Left renal cortex interstitium (tissue), 4 donors: ENCODE data around the gene TMC8. TPM values are rescaled to one million over a fixed set of nuclear protein-coding genes. Genes with fewer than 3 reads are reported as not detected.
"Not testable (repeated sequence)": the region's sequence is repeated elsewhere in the genome, so short reads cannot be mapped to it uniquely, and the experiment has no call there.

Source experiments
- DNase-seq, 4 donors: peaks; one replicate each; pipeline ENCODE4 v3.0.0-alpha.2; 2013; ENCODE audit warnings: low read depth in 4 of 4, low spot score in 2 of 4, missing footprints in 1 of 4
- polyA plus RNA-seq, 4 donors: library from polyadenylated mRNA; unstranded; fragments of 120-200 nt; gene quantifications; one replicate each; pipeline ENCODE4 v1.2.1, GENCODE V29; 2013; ENCODE audit not compliant: insufficient read length in 4 of 4

Gene TMC8, protein sequence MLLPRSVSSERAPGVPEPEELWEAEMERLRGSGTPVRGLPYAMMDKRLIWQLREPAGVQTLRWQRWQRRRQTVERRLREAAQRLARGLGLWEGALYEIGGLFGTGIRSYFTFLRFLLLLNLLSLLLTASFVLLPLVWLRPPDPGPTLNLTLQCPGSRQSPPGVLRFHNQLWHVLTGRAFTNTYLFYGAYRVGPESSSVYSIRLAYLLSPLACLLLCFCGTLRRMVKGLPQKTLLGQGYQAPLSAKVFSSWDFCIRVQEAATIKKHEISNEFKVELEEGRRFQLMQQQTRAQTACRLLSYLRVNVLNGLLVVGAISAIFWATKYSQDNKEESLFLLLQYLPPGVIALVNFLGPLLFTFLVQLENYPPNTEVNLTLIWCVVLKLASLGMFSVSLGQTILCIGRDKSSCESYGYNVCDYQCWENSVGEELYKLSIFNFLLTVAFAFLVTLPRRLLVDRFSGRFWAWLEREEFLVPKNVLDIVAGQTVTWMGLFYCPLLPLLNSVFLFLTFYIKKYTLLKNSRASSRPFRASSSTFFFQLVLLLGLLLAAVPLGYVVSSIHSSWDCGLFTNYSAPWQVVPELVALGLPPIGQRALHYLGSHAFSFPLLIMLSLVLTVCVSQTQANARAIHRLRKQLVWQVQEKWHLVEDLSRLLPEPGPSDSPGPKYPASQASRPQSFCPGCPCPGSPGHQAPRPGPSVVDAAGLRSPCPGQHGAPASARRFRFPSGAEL
- polyA plus RNA-seq = 1 to 10 TPM; 1.3 to 3.1 (median 2.4) TPM

DNA sequence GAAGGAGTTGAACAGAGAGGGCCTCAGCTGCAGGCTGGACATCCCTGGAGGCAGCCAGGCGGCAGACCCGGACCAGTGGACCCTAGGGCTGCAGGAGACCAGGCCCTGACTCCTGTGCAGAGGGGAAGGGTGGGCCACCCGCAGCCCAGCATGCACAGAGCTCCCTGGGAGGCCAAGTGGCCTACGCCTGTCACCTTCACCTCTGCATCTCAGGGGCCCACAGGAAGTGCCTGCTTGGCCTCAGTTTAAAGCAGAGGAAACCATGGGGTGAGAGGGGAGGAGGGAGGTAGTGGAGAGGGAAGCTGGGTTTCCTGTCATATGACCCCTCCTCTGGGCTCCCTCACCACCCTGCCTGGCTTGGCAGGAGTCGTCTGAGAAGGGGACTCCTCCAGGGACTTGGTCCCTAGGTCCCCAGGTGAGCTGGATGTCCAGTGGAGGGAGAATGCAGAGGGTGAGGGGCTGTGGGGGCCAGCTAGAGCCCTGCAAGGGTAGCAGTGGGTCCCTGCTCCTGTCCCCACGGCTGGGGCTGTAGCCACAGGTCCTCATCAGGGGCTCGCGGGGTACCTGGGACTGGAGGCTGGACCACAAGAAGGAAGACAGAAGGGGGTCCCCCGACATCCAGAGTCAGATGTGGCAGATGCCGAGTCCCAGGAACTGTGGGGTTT is at the start of gene TMC8:
TMC8 (plus strand) TSS at position 335 of the 665 bp plus-strand sequence. CDS start 818 bp downstream, outside the sequence.
- DNase-seq = no peak

DNA sequence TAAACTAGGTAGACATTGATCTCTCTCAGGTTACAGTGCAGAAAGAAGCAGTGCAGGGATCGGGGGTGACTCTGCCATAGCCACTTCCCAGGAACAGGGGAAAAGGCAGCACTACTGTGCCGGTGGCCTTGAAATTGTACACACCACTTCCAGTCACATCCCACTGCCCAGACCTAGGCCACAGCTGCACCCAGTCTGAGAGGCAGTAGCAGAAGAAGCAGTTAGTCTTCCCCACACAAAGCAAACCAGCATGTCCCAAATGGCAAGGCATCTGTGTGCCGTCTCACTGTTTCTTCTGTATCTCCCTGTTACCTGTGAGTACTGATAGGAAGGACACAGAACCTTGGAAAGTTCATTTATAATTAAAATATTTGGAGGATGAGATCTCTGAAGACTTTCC is 49.0 kb upstream of the TMC8 start:
- DNase-seq = no peak

DNA sequence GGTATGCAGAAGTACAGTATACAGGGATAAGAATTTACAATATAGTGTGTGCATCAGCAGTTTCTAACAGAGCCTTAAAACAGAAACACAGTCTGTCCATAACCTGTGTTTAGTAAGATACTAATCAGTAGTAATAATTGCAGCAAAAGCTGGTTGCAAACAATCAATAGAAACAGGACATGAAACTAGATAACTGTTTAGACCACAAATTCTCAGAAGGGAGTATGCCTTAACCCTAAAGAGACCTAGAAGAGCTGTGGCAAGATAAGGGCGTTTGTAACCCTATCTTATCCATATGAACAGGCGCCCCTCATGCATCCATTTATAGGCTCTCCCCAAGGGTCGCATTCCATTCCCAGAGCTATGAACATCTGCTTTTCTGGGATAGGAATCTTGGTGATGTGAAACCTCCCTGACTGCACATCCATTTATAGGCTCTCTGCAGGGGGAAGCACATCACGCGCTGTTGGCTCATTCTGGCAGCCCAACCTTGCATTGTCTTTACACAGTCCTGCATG is 48.2 kb upstream of the TMC8 start:
- DNase-seq = not testable (repeated sequence)

DNA sequence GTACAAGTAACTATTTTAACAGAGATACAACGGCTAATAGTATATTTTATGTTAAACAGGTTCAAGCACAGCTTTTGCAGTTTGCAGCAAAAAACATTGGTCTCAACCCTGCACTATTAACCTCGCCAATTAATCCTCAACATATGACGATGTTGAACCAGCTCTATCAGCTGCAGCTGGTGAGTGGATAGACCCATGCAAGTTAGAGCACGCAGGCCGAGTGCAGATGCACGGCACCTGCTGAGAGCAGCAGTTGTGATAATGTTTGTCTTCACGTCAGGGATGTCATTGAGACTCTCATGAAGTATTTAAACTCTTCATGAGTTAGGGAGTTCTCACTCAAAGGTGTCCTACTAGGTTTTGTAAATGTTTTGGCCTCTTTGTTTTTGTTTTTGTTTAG is 47.6 kb upstream of the TMC8 start:
- no peak for DNase-seq

DNA sequence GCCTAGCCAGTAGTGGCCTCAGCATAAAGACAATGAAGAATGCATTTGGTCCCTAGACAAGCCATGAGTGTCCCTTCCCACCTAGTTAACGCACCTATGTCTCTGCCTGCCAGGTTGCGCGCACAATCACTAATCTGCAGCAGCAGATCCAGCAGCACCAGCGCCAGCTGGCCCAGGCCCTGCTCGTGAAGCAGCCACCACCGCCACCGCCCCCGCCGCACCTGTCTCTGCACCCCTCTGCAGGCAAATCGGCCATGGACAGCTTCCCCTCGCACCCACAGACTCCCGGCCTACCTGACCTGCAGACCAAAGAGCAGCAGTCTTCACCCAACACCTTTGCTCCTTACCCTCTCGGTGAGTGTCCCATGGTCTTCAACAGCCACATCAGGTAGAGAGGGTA is 43.8 kb upstream of the TMC8 start:
- no peak for DNase-seq

DNA sequence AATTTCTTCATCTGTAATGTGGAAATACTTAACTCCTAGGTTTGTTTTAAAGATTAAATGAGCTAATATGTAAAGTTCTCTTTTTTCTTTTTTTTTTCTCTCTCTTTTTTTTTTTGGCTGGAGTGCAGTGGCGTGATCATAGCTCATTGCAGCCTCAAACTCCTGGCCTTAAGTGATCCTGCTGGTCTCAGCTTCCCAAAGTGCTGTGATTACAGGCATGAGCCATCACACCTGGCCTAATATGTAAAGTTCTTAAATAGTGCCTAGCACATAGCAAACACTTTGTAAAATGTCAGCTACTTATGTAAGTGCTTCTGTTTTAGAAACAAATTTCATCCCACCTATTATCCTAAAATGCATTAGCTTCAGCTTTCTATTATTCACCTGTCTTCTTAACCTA is 42.0 kb upstream of the TMC8 start:
- DNase-seq = no peak

DNA sequence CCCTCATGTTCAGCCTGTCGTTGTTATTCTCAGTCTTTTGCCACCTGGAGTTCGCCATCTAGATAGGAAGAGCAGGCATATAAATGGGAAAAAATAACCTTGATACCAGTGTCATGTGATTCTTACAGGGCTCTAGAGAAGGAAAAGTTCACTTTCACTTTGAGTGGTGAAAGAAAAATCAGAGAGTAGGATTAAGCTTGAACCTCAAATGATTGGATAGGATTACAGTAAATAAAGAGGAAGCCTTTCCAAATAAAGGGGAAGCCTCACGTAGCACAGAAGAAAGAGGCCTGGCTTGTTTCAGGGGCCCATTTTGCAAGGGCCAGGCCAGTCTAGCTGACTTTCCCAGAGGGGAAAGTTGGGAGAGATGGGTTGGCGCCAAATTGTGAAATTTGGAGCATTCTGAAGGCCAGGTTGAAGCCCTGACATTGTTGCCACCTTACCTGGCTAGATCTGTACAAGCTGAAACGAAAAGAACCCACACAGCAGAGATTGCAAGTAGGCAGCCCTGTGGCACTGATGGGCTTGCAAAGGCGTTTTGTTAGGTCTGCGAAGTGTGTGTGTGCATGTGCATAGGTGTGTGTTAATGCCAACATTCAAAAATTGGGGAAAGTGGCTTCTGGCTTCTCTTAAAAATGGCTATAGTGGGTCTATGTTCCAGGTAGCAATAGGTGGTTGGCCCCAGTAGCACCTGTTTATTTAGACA is 40.8 kb upstream of the TMC8 start:
- DNase-seq = no peak

DNA sequence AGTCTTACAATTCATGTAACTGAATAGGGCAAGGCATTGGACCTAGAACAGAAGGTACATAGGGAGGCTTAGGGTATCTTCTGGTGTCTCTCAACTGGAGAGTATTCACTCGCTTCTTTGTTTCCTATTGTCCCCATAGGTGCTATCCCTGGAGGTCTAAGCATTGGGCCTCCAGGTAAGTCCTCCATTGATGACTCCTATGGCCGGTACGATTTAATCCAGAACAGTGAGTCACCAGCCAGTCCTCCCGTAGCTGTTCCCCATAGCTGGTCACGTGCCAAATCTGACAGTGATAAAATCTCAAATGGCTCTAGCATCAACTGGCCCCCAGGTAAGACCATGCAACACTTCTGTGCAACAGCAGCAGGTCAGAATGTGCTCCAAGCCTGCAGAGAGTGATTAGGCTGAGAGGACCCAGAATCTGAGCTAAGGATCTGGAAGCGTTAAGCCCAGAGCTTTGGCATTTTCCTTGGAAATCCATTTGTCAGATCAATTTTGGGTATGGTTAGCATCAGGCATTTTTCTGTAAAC is 37.7 kb upstream of the TMC8 start:
- DNase-seq = no peak

DNA sequence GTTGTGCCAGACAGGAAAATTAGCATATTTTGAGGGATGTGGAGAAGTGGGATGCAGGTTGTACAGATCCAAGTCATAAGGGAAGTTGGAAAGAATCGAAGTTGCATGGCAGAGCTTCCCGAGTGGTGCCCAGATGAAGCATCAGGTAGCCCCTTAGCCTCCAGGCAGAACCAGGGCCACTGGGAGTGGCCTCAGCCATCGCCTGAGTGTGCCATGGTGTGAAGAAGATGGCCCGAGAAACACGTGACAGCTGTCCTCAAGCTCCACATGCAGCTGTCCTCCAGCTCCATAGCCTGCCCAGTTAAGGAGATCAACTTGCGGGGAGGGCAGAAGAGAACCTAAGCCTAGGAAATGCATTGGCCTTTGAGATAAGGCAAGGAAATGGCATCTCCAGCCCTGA is 35.5 kb upstream of the TMC8 start:
- no peak for DNase-seq

DNA sequence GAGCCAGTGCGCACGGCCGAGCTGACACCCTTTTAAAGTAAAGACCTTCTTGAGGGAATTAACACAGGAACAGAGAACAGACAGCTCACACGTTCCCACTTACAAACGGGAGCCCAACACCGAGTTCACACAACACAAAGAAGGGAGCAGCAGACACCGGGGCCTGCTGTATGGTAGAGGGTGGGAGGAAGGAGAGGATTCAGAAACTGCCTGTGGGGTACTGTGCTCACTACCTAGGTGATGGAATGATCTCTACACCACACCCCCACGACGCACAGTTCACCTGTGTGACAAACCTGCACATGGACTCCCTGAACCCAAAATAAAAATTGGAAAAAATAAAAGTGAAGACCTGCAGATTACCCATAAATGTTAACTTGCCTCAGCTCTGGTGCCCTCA is 34.5 kb upstream of the TMC8 start:
- no peak for DNase-seq

DNA sequence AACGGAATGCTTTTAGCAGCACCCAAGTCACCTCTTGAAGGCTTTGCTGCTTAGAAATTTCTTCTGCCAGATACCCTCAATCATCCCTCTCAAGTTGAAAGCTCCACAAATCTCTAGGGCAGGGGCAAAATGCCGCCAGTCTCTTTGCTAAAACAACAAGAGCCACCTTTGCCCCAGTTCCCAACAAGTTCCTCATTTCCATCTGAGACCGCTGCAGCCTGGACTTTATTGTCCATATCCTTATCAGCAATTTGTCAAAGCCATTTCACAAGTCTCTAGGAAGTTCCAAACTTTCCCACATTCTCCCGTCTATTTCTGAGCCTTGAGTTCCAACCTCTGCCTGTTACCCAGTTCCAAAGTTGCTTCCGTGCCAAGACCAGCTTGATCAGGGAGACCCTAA is 29.5 kb upstream of the TMC8 start:
- no peak for DNase-seq

DNA sequence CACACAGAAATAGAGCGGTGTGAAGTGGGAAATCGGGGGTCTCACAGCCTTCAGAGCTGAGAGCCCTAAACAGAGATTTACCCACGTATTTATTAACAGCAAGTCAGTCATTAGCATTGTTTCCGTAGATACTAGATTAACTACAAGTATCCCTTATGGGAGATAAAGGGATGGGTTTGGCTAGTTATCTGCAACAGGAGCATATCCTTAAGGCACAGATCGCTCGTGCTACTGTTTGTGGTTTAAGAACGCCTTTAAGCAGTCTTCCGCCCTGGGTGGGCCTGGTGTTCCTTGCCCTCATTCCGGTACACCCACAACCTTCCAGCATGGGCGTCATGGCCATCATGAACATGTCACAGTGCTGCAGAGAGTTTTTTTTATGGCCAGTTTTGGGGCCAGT is 29.0 kb upstream of the TMC8 start:
- no peak for DNase-seq

DNA sequence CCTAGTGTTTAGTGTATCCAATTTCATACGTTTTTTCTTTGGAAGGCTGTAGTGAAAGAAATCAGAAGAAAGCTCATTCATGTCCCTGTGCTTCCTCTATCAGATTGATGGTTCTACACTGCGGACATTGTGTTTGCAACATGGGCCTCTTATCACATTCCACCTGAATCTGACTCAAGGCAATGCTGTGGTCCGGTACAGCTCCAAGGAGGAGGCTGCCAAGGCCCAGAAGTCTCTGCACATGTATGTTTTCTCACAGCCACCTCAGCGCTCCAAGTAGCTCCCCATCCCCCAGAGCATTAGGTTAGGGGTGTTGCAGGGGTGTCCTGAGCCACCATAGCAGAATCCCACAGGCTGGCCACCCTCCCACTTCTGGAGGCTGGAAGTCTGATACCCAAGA is 27.3 kb upstream of the TMC8 start:
- DNase-seq = no peak

DNA sequence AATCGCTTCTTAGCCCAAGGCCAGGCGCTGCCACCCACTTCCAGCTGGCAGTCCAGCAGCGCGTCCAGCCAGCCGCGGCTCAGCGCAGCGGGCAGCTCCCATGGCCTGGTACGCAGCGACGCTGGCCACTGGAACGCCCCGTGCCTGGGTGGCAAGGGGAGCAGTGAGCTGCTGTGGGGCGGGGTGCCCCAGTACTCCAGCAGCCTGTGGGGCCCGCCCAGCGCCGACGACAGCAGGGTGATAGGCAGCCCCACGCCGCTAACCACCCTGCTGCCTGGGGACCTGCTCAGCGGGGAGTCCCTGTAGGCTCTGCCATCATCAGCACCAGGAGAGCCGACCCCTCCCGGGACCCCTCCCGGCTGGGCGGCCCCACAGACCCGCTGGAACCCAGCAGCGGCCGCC is 26.0 kb upstream of the TMC8 start:
- DNase-seq = no peak

DNA sequence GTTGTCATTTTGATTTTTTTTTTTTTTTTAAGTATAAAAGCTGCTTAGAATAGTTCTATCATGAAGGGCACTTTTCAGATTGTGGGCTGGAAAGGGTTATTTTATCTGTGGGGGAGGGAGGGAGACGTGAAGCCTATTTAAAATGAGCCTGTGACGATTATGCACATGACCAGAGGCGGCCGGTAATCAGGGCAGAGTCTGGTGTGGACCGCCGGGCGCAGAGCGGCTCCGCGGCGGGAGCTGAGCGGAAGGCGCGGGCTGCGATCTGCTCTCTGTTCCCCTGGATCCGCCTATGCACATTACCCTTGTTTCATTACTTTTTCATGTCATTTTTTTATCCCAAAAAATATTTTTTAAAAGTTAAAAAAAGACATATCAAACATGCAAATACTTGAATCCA is 25.5 kb upstream of the TMC8 start:
- no peak for DNase-seq

DNA sequence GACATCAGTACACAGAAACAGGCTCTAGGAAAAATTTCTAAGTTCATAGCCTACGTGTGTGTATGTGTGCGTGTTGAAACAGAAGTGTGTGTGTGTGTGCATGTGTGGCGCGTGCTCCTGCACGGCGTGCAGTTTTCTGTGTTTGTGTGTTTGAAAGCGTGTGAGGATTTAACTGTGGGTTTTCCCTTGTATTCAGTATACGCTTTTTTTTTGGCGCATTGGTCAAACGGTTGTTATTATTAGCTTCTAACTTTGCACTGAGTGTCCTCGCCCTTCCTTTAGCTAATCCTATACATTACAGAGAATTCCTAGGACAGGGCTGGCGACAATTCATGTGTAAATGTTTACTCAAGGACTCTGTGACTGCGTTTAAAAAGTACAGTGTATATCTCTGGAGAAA is 25.0 kb upstream of the TMC8 start:
- no peak for DNase-seq

DNA sequence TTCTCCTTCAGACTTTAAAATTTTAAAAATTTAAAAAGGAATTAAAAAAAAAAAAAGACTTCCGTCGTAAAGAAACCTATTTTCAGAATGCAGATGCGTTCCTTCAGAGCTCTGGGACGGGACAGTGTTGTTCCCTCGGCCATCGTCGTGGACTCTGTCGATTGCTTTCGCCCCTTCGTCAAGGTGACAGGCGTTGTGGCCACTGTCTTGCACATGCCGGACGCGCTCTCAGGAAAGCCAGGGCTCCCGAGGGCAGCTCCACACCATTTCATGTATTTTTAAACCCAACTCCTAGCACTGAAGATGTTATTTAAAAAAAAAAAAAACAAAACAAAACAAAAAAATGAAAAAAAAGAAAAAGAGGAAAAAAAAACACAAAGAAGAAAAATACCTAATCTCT is 24.4 kb upstream of the TMC8 start:
- DNase-seq = no peak

DNA sequence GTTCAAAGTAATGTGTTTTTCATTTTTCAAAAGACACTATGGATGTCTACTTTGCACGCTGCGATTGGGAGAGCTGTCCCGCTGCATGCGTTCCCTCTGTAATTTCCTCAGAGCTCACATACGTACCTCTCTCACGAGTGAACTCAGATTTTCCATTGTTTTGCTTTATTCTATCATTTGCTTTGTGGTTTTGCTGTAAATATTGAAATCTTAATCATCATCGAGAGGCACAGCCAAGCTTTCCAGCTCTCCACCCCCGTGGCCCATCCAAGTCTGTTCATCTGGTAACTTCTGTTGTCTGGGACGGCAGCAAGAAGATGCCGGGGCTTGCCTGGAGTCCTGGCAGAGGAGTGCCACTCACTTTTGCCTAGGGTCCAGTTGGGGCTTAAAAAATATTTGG is 23.1 kb upstream of the TMC8 start:
- no peak for DNase-seq

DNA sequence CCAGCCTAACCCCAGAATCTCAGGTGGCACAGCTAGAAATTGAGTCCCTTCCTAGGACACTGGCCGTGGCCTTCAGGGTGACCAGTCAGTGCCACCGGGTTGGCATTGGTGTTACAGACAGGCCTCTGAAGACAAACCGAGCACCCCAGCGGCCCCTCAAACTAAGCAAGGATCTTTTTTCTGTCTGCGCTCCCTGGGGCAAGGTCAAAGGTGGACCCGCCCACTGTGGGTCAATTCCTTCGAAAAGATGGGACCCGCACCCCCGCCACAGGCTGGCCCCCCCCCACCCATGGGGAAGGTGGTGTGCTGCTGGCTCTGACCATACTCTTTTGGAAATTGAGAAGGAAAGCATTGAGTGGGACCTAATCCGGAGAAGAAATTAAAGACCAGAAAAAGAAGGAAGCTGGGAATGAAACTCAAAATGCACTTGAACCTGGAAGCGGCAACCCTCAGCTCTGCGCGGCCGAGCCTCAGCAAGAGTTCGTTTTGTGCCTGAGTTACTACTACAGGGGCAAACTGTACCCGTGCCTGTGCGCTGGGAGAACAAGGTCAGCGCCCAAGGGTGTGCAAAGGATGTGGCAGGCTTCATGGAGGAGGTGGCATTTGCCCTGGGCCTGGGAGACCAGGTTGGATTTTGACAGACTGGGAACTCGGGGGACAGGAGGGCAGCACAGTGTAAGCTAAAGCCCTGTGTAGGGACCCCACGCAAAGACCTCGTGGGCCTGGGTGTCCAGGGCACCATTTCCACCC is 22.4 kb upstream of the TMC8 start:
- no peak for DNase-seq
